ENCODE measurements around the gene LRRN2. TPM values are rescaled to one million over a fixed set of nuclear protein-coding genes. Genes with fewer than 3 reads are reported as not detected.

The LRRN2 gene
- total and polyA plus RNA-seq, 9 of the 15 experiments (the other 6 are each of a cell fraction or from before 2014, with no cell fraction given): 0.05 TPM; not detected in 8

DNA sequence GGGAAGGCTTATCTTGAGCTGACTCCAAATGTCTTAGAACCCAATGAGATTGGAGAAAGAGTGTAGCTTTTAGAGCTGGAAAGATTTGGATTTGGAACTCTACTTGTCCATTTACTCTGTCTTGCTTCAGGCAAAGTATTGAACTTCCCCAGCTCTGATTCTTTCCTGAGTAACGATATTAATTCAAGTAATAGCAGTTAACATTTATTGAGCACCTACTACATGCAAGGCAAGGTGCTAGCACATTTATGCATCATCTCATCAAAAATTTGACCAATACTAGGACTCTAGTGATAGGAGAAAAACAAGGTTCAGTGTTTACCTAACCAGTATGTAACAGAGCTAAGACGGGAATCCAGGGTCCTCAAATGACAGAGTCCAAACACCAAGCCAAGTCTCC lies 2.5 kb upstream of the LRRN2 start:
- H3K27me3 ChIP-seq (ENCODE audit: control insufficient read depth in 2 of 2, insufficient read depth in 2 of 2, low read length in 2 of 2): no peaks in the 10 kb centered on the region
- in situ Hi-C loops (cut with MboI): no loop called here
- BruUV-seq (replicated peaks): no TSS peak

More for the DNA sequence above, 2.5 kb upstream of the LRRN2 start:
- no peaks in the 10 kb centered on the region for H3K79me2 ChIP-seq (ENCODE audit: control insufficient read depth, insufficient read depth, low read length)
- no peak overlapping the region for H3K9ac ChIP-seq (ENCODE audit: insufficient read depth in 1 of 2, low read depth in 2 of 2, low read length in 2 of 2)
- no peak overlapping the region for H3K27ac ChIP-seq (ENCODE audit: extremely low read depth, low read depth, low read length)
- DNase-seq (ENCODE audit: extremely low read depth in 1 of 4, low spot score in 3 of 4) (no peak), FAIRE-seq (no peak), ATAC-seq (no peak)
- peaks cover 28 to 31% of the 10 kb centered on the region in 2 experiments for H3K4me1 ChIP-seq (replicated peaks in 1 of 2; ENCODE audit: control insufficient read depth in 2 of 2, insufficient read depth in 2 of 2, low read length in 2 of 2)
- no peaks in the 10 kb centered on the region for H3K9me1 ChIP-seq (ENCODE audit: control insufficient read depth, insufficient read depth, low read length)
- no peaks in the 10 kb centered on the region for H3K9me3 ChIP-seq (replicated peaks; ENCODE audit: control insufficient read depth, insufficient read depth, low read depth, low read length)
- H2AFZ ChIP-seq (ENCODE audit: low read depth, low read length): no peak overlapping the region
- 64% methylated on average over 2 of the region's 2 CpGs for WGBS (ENCODE audit: insufficient coverage, low coverage, missing lambda C conversion rate)
- ChIA-PET CTCF (ENCODE audit: low intra/inter-chr PET ratio) (no interaction called here), POLR2A (interaction anchor here (1.0 to 3.3 kb wide), 6 partner anchors 9 to 23 kb away, joined by 3 to 13 read pairs (median 6); no protein-coding TSS in a partner anchor)
- H4K20me1 ChIP-seq (replicated peaks; ENCODE audit: control insufficient read depth, insufficient read depth, low read length): no peaks in the 10 kb centered on the region
- intact Hi-C loops (cut with micrococcal nuclease): no loop called here
- no peak overlapping the region; the same call in 1 of the 2 replicates for H3K4me2 ChIP-seq (ENCODE audit: insufficient read depth, low read length)
- H3K4me3 ChIP-seq: no peak overlapping the region
- H3K36me3 ChIP-seq (ENCODE audit: control insufficient read depth, insufficient read depth, low read length): no peaks in the 10 kb centered on the region
- TF ChIP-seq NRF1 (conservative IDR thresholded peaks at IDR 0.05 in 1 of 2, IDR thresholded peaks at IDR 0.05 in 1 of 2) (no peak), TEAD2 (tag; IDR thresholded peaks at IDR 0.05) (no peak), RBM25 (IDR thresholded peaks at IDR 0.05; ENCODE audit: low read depth, low read length, severe bottlenecking) (peak; percentile 46), ZNF445 (CRISPR knock-in tag; IDR thresholded peaks at IDR 0.05; ENCODE audit: low read depth) (no peak), ARNT (IDR thresholded peaks at IDR 0.05) (no peak), MECOM (CRISPR knock-in tag; IDR thresholded peaks at IDR 0.05) (no peak)
- TF ChIP-seq, protein P1, sequence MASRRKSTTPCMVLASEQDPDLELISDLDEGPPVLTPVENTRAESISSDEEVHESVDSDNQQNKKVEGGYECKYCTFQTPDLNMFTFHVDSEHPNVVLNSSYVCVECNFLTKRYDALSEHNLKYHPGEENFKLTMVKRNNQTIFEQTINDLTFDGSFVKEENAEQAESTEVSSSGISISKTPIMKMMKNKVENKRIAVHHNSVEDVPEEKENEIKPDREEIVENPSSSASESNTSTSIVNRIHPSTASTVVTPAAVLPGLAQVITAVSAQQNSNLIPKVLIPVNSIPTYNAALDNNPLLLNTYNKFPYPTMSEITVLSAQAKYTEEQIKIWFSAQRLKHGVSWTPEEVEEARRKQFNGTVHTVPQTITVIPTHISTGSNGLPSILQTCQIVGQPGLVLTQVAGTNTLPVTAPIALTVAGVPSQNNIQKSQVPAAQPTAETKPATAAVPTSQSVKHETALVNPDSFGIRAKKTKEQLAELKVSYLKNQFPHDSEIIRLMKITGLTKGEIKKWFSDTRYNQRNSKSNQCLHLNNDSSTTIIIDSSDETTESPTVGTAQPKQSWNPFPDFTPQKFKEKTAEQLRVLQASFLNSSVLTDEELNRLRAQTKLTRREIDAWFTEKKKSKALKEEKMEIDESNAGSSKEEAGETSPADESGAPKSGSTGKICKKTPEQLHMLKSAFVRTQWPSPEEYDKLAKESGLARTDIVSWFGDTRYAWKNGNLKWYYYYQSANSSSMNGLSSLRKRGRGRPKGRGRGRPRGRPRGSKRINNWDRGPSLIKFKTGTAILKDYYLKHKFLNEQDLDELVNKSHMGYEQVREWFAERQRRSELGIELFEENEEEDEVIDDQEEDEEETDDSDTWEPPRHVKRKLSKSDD (conservative IDR thresholded peaks at IDR 0.05; ENCODE audit: low read length): no peak

Data from K562 (cell line).